IMR-90 (cell line): ENCODE results near the gene BRIP1. TPM values are rescaled to one million over a fixed set of nuclear protein-coding genes. Genes with fewer than 3 reads are reported as not detected.

Experiments
- ATAC-seq: fragments of 200-7000 bp; cut with Tn5 transposase; 2 replicates; pipeline ENCODE4 v1.9.1; 2020; ENCODE audit warnings: low read depth, mild to moderate bottlenecking, moderate library complexity
- BruUV-seq: library from RNA; stranded (reverse); fragments of 400-500 nt; replicated peaks from 2 replicates; lab custom pipeline; 2021; lab: Mats Ljungman, UMichigan
- CTCF ChIA-PET: fragments of 300-600 bp; formaldehyde crosslinking; extraction: SDS; loops from one replicate; lab custom pipeline; 2021; ENCODE audit warnings: antibody characterized with exemption; lab: Yijun Ruan, JAX
- POLR2A ChIA-PET: fragments of 300-600 bp; sonication (Branson Sonifier 250); formaldehyde crosslinking; loops from one replicate; lab custom pipeline; 2022; ENCODE audit warnings: antibody characterized with exemption; ENCODE audit not compliant: unreplicated experiment; lab: Charles Lee
- DNase-seq: peaks from one replicate; pipeline ENCODE4 v3.0.0; 2013
- H2AFZ ChIP-seq: replicated peaks from 2 replicates; pipeline ENCODE3; 2013; ENCODE audit warnings: low read length, mild to moderate bottlenecking; ENCODE audit not compliant: poor library complexity
- H2AK5ac ChIP-seq: 2 replicates; pipeline ENCODE4 v1.6.1; 2013; ENCODE audit warnings: low read depth, low read length, inconsistent platforms
- H2AK9ac ChIP-seq: replicated peaks from 2 replicates; pipeline ENCODE3; 2013; ENCODE audit warnings: mild to moderate bottlenecking, low read depth, low read length, moderate library complexity; ENCODE audit not compliant: poor library complexity
- H2BK120ac ChIP-seq: 2 replicates; pipeline ENCODE4 v1.6.1; 2013; ENCODE audit warnings: low read depth, low read length, inconsistent platforms
- H2BK15ac ChIP-seq: 3 replicates; pipeline ENCODE4 v1.6.1; 2013; ENCODE audit warnings: low read depth, low read length, inconsistent platforms
- H2BK20ac ChIP-seq: 2 replicates; pipeline ENCODE4 v1.6.1; 2013; ENCODE audit warnings: low read depth, mild to moderate bottlenecking, inconsistent platforms, low read length, moderate library complexity
- H2BK5ac ChIP-seq: 2 replicates; pipeline ENCODE4 v1.6.1; 2013; ENCODE audit warnings: mild to moderate bottlenecking, low read depth, low read length, inconsistent platforms; ENCODE audit not compliant: poor library complexity, severe bottlenecking
- H3K14ac ChIP-seq: replicated peaks from 2 replicates; pipeline ENCODE4 v1.6.1; 2013; ENCODE audit warnings: low read depth, low read length, inconsistent platforms
- H3K18ac ChIP-seq: 2 replicates; pipeline ENCODE4 v1.6.1; 2013; ENCODE audit warnings: low read depth, low read length, control low read depth
- H3K23ac ChIP-seq: 2 replicates; pipeline ENCODE4 v1.6.1; 2013; ENCODE audit warnings: low read depth, low read length, inconsistent platforms
- H3K27ac ChIP-seq: 2 replicates; pipeline ENCODE4 v1.5.1; 2013; ENCODE audit warnings: mild to moderate bottlenecking, control low read depth, low read length; ENCODE audit not compliant: insufficient read depth
- H3K27me3 ChIP-seq: 2 replicates; pipeline ENCODE4 v1.6.1; 2013; ENCODE audit warnings: low read length; ENCODE audit not compliant: control insufficient read depth, insufficient read depth
- H3K36me3 ChIP-seq: 2 replicates; pipeline ENCODE4 v1.6.1; 2013; ENCODE audit warnings: low read length, mixed read lengths; ENCODE audit not compliant: control insufficient read depth, insufficient read depth
- H3K4ac ChIP-seq: 2 replicates; pipeline ENCODE4 v1.6.1; 2013; ENCODE audit warnings: low read depth, low read length, inconsistent platforms
- H3K4me1 ChIP-seq: 2 replicates; pipeline ENCODE4 v1.6.1; 2013; ENCODE audit warnings: low read length, mixed read lengths; ENCODE audit not compliant: control insufficient read depth, insufficient read depth
- H3K4me2 ChIP-seq: 2 replicates; pipeline ENCODE4 v1.6.1; 2013; ENCODE audit warnings: low read depth, mild to moderate bottlenecking, control low read depth, low read length, moderate library complexity
- H3K4me3 ChIP-seq: 2 replicates; pipeline ENCODE4 v1.5.1; 2013; ENCODE audit warnings: low read depth, mild to moderate bottlenecking, control low read depth, low read length, moderate library complexity; ENCODE audit not compliant: insufficient read depth
- H3K56ac ChIP-seq: 2 replicates; pipeline ENCODE4 v1.6.1; 2013; ENCODE audit warnings: low read length, inconsistent platforms; ENCODE audit not compliant: insufficient read depth; ENCODE audit errors: extremely low read depth
- H3K79me1 ChIP-seq, 2 experiments: 2 replicates each; pipeline ENCODE4 v1.6.1; 2013; ENCODE audit warnings: low read length in 2 of 2, inconsistent platforms in 1 of 2, low read depth in 1 of 2
- H3K9ac ChIP-seq: 2 replicates; pipeline ENCODE4 v1.6.1; 2013; ENCODE audit warnings: low read depth, low read length, control low read depth
- H3K9me1 ChIP-seq: 2 replicates; pipeline ENCODE4 v1.6.1; 2013; ENCODE audit warnings: low read length, inconsistent platforms; ENCODE audit not compliant: insufficient read depth
- H3K9me3 ChIP-seq: 2 replicates; pipeline ENCODE4 v1.6.1; 2013; ENCODE audit warnings: low read length; ENCODE audit not compliant: control insufficient read depth, insufficient read depth
- H4K20me1 ChIP-seq: 2 replicates; pipeline ENCODE4 v1.6.1; 2013; ENCODE audit warnings: low read length, inconsistent platforms; ENCODE audit not compliant: insufficient read depth
- H4K5ac ChIP-seq: 2 replicates; pipeline ENCODE4 v1.6.1; 2013; ENCODE audit warnings: mild to moderate bottlenecking, low read depth, low read length, control low read depth
- H4K8ac ChIP-seq, 2 experiments: 2 replicates each; pipeline ENCODE4 v1.6.1; 2013; ENCODE audit warnings: low read depth in 2 of 2, low read length in 2 of 2, control low read depth in 1 of 2, inconsistent platforms in 1 of 2
- H4K91ac ChIP-seq: 2 replicates; pipeline ENCODE4 v1.6.1; 2013; ENCODE audit warnings: low read depth, low read length, inconsistent platforms; ENCODE audit not compliant: insufficient read depth
- CHD1 ChIP-seq: IDR thresholded peaks from 2 replicates; pipeline ENCODE4 v1.6.1; 2012; ENCODE audit warnings: low read depth, low read length, improper control_type of control experiment
- MAFK ChIP-seq: IDR thresholded peaks from 2 replicates; pipeline ENCODE4 v1.6.1; 2012; ENCODE audit warnings: low read depth, low read length, improper control_type of control experiment
- MAZ ChIP-seq: IDR thresholded peaks from 2 replicates; pipeline ENCODE4 v1.6.1; 2012; ENCODE audit warnings: low read depth, mild to moderate bottlenecking, low read length, improper control_type of control experiment, moderate library complexity, borderline replicate concordance
- RAD21 ChIP-seq: IDR thresholded peaks from 2 replicates; pipeline ENCODE4 v1.6.1; 2012; ENCODE audit warnings: low read length, improper control_type of control experiment
- RCOR1 ChIP-seq: IDR thresholded peaks from 2 replicates; pipeline ENCODE4 v1.6.1; 2012; ENCODE audit warnings: mild to moderate bottlenecking, low read length, improper control_type of control experiment; ENCODE audit not compliant: insufficient replicate concordance
- WGBS, 2 experiments: methylation state at CpG; one replicate each; pipeline versions ENCODE4 v1.1.5 to v1.1.7; 2013; ENCODE audit warnings: missing lambda C conversion rate in 2 of 2; ENCODE audit not compliant: insufficient read length in 1 of 2; ENCODE audit errors: extremely low coverage in 2 of 2; 5-methylcytosine and 5-hydroxymethylcytosine counted together
- dilution Hi-C: fragments of 300-500 bp; cut with HindIII; formaldehyde crosslinking; loops from one replicate; pipeline ENCODE4 v1.14.3; 2018; ENCODE audit warnings: low sequenced_read_pairs; ENCODE audit not compliant: unreplicated experiment
- in situ Hi-C: fragments of 300-500 bp; cut with MboI; formaldehyde crosslinking; loops from 3 replicates; pipeline ENCODE4 v1.14.3; 2019; ENCODE audit warnings: low sequenced_read_pairs, inconsistent platforms, mixed read lengths
- intact Hi-C: fragments of 100-400 bp; cut with micrococcal nuclease; formaldehyde crosslinking; loops from 2 replicates; pipeline ENCODE4 v1.10.0; 2022
- polyA plus RNA-seq, 3 experiments: library from polyadenylated mRNA; depleted of rRNA; stranded (reverse); fragments of >200 nt; gene quantifications; 2 replicates each; pipeline ENCODE4 v1.2.3, GENCODE V29; 2012; ENCODE audit warnings: low replicate concordance in 1 of 3
- total RNA-seq: library from RNA; depleted of rRNA; stranded (reverse); fragments of >200 nt; gene quantifications from 2 replicates; pipeline ENCODE4 v1.2.3, GENCODE V29; 2012
- TF ChIP-seq, protein P1 (sequence below): conservative IDR thresholded peaks from 2 replicates; pipeline ENCODE4 v1.5.1; 2012; ENCODE audit warnings: mild to moderate bottlenecking, low read depth, low read length, improper control_type of control experiment
- TF ChIP-seq, protein P2 (sequence below): fragments of 150-350 bp; IDR thresholded peaks from 2 replicates; pipeline ENCODE4 v1.6.1; 2017; ENCODE audit warnings: mild to moderate bottlenecking, antibody characterized with exemption, low read length, low read depth
- TF ChIP-seq, protein P3 (sequence below): fragments of 150-350 bp; IDR thresholded peaks from 2 replicates; pipeline ENCODE4 v1.6.1; 2016; ENCODE audit warnings: low read depth, mild to moderate bottlenecking, low read length, moderate library complexity, borderline replicate concordance

Gene BRIP1
- total and polyA plus RNA-seq, 2 of the 4 experiments (the other 2 are of a cell fraction): 6.1 to 19.7 TPM

DNA sequence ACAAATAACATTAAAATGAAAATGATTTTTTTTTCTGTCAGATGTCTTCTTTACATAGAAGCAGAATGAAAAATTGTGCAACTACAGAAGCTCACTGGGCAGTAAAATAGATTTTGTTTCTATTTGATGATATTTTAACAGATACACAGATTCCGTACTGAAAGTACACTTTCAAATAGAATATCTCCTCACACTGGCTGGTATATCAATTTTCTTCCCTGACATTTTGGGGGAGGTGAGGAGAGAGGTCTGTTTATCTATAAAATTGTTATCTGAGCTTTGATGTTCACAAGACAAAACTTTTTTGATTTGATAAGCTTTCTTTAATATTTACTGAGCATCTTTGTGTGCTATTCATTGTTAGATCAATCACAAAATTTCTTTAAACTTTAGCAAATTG is 148.0 kb downstream of the BRIP1 start:
- H2BK5ac ChIP-seq: no peak overlapping the region
- no peak overlapping the region for H2AFZ ChIP-seq
- no CpG with 5 or more reads among the region's 1 CpG for WGBS, 2 experiments
- H4K91ac ChIP-seq: no peak overlapping the region
- H4K5ac ChIP-seq: no peak overlapping the region
- DNase-seq (no peak), ATAC-seq (no peak)
- no peak overlapping the region for H3K4ac ChIP-seq
- no peak overlapping the region for H3K4me3 ChIP-seq
- H4K20me1 ChIP-seq: no peaks in the 10 kb centered on the region
- no peaks in the 10 kb centered on the region for H3K79me1 ChIP-seq
- H3K23ac ChIP-seq: no peak overlapping the region
- dilution Hi-C loops (no loop called here), intact Hi-C loops (no loop called here), in situ Hi-C loops (no loop called here)
- no peak overlapping the region for H4K8ac ChIP-seq
- no peaks in the 10 kb centered on the region for H3K4me1 ChIP-seq
- H3K18ac ChIP-seq: no peak overlapping the region
- no peak overlapping the region for H2BK15ac ChIP-seq
- ChIA-PET POLR2A (no interaction called here), CTCF (no interaction called here)
- H3K9ac ChIP-seq: no peak overlapping the region
- H2BK120ac ChIP-seq: no peak overlapping the region
- no peak overlapping the region for H2AK5ac ChIP-seq
- no peak overlapping the region for H2AK9ac ChIP-seq
- 0 out of 2 replicates have a peak, but pooled peaks cover 2% of the 10 kb centered on the region for H3K9me3 ChIP-seq
- no peaks in the 10 kb centered on the region for H3K27me3 ChIP-seq
- no peaks in the 10 kb centered on the region for H3K36me3 ChIP-seq
- H3K14ac ChIP-seq: no peak overlapping the region
- no TSS peak for BruUV-seq
- H3K56ac ChIP-seq: no peak overlapping the region
- H2BK20ac ChIP-seq: no peak overlapping the region
- H3K9me1 ChIP-seq: no peaks in the 10 kb centered on the region
- TF ChIP-seq MAZ (no peak), CHD1 (no peak), MAFK (no peak), RAD21 (no peak), RCOR1 (no peak)
- TF ChIP-seq, protein P1, sequence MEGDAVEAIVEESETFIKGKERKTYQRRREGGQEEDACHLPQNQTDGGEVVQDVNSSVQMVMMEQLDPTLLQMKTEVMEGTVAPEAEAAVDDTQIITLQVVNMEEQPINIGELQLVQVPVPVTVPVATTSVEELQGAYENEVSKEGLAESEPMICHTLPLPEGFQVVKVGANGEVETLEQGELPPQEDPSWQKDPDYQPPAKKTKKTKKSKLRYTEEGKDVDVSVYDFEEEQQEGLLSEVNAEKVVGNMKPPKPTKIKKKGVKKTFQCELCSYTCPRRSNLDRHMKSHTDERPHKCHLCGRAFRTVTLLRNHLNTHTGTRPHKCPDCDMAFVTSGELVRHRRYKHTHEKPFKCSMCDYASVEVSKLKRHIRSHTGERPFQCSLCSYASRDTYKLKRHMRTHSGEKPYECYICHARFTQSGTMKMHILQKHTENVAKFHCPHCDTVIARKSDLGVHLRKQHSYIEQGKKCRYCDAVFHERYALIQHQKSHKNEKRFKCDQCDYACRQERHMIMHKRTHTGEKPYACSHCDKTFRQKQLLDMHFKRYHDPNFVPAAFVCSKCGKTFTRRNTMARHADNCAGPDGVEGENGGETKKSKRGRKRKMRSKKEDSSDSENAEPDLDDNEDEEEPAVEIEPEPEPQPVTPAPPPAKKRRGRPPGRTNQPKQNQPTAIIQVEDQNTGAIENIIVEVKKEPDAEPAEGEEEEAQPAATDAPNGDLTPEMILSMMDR: no peak
- TF ChIP-seq, protein P2, sequence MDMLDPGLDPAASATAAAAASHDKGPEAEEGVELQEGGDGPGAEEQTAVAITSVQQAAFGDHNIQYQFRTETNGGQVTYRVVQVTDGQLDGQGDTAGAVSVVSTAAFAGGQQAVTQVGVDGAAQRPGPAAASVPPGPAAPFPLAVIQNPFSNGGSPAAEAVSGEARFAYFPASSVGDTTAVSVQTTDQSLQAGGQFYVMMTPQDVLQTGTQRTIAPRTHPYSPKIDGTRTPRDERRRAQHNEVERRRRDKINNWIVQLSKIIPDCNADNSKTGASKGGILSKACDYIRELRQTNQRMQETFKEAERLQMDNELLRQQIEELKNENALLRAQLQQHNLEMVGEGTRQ: no peak
- TF ChIP-seq, protein P3, sequence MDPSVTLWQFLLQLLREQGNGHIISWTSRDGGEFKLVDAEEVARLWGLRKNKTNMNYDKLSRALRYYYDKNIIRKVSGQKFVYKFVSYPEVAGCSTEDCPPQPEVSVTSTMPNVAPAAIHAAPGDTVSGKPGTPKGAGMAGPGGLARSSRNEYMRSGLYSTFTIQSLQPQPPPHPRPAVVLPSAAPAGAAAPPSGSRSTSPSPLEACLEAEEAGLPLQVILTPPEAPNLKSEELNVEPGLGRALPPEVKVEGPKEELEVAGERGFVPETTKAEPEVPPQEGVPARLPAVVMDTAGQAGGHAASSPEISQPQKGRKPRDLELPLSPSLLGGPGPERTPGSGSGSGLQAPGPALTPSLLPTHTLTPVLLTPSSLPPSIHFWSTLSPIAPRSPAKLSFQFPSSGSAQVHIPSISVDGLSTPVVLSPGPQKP: no peak
- H3K4me2 ChIP-seq: no peak overlapping the region
- no peak overlapping the region for H3K27ac ChIP-seq
